ENCODE measurements around the gene S1PR5.

DNA sequence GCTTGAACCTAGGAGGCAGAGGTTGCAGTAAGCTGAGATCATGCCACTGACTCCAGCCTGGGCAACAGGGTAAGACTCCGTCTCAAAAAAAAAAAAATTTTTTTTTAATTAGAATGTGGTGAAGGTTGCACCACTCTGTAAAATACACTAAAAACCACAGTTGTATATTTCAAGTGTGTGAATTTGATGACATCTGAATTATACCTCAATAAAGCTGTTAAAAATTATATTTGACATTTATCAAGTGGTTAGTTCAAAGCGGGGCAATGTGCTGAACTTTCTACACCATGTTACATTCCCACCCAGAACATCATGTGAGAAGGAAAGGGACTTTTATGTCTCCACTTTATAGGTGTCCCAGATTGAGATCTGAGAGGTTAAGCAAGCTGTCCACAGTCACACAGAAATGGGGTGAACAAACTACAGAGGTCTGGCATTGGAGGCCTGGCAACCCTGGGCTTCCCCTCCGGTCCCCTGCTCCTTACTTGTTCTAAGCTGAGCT, 5.9 kb upstream of the S1PR5 start:
- TF ChIP-seq, protein P1, sequence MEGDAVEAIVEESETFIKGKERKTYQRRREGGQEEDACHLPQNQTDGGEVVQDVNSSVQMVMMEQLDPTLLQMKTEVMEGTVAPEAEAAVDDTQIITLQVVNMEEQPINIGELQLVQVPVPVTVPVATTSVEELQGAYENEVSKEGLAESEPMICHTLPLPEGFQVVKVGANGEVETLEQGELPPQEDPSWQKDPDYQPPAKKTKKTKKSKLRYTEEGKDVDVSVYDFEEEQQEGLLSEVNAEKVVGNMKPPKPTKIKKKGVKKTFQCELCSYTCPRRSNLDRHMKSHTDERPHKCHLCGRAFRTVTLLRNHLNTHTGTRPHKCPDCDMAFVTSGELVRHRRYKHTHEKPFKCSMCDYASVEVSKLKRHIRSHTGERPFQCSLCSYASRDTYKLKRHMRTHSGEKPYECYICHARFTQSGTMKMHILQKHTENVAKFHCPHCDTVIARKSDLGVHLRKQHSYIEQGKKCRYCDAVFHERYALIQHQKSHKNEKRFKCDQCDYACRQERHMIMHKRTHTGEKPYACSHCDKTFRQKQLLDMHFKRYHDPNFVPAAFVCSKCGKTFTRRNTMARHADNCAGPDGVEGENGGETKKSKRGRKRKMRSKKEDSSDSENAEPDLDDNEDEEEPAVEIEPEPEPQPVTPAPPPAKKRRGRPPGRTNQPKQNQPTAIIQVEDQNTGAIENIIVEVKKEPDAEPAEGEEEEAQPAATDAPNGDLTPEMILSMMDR (IDR thresholded peaks at IDR 0.05): no peak
- no peak for TF ChIP-seq POLR2A (IDR thresholded peaks at IDR 0.05)

All from esophagus squamous epithelium (tissue), 4 donors.